ENCODE data around the gene STAG1. TPM values are rescaled to one million over a fixed set of nuclear protein-coding genes. Genes with fewer than 3 reads are reported as not detected.

Gene STAG1
- total RNA-seq, 1 experiment from 2014 or later: 43.7 TPM

- ATAC-seq (no peak), DNase-seq (ENCODE audit: low read depth, low spot score) (no peak)
- no peak for TF ChIP-seq CTCF (IDR thresholded peaks at IDR 0.05)
- TF ChIP-seq POLR2AphosphoS5 (IDR thresholded peaks at IDR 0.05; ENCODE audit: low read depth, low read length): no peak
- no peak for TF ChIP-seq REST (IDR thresholded peaks at IDR 0.05; ENCODE audit: insufficient read depth in 1 of 2, low read depth in 2 of 2, low read length in 1 of 2)
- no peak for TF ChIP-seq SIN3A (IDR thresholded peaks at IDR 0.05; ENCODE audit: borderline replicate concordance, insufficient read depth, low read depth, low read length)
- no peak for TF ChIP-seq TCF7L2 (IDR thresholded peaks at IDR 0.05; ENCODE audit: low read depth, low read length)
- intact Hi-C loops (cut with micrococcal nuclease; ENCODE audit: unreplicated experiment) (no loop called here), in situ Hi-C loops (cut with HindIII; ENCODE audit: low pct_unique_long_range_greater_than_20kb, low sequenced_read_pairs) (no loop called here)
- no peak overlapping the region for H3K27ac ChIP-seq (ENCODE audit: low read length)
- BruUV-seq (replicated peaks): no TSS peak
- H3K9me3 ChIP-seq (ENCODE audit: control insufficient read depth, insufficient read depth, low read depth, low read length): peaks cover 4% of the 10 kb centered on the region; the same call in 1 of the 2 replicates
- H3K4me1 ChIP-seq (ENCODE audit: control insufficient read depth, insufficient read depth, low read length): no peaks in the 10 kb centered on the region
- H3K27me3 ChIP-seq (ENCODE audit: control insufficient read depth, insufficient read depth, low read length): no peaks in the 10 kb centered on the region
- CTCF ChIA-PET: no interaction called here
- POLR2A ChIA-PET: no interaction called here
- H3K4me3 ChIP-seq (ENCODE audit: low read depth in 2 of 2, low read length in 2 of 2): no peak overlapping the region
- no peaks in the 10 kb centered on the region for H3K36me3 ChIP-seq (ENCODE audit: control insufficient read depth, insufficient read depth, low read length)
These were observed 289.0 kb downstream of the STAG1 start for GRCh38 chr3:136463170-136463569.

GRCh38 chr3:136457793-136458192 is 294.4 kb downstream of the STAG1 start:
- in situ Hi-C loops (cut with HindIII; ENCODE audit: low pct_unique_long_range_greater_than_20kb, low sequenced_read_pairs) (no loop called here), intact Hi-C loops (cut with micrococcal nuclease; ENCODE audit: unreplicated experiment) (no loop called here)
- no peak overlapping the region for H3K27ac ChIP-seq (ENCODE audit: low read length)
- H3K36me3 ChIP-seq (ENCODE audit: control insufficient read depth, insufficient read depth, low read length): no peaks in the 10 kb centered on the region
- no peak overlapping the region for H3K4me3 ChIP-seq (ENCODE audit: low read depth in 2 of 2, low read length in 2 of 2)
- H3K4me1 ChIP-seq (ENCODE audit: control insufficient read depth, insufficient read depth, low read length): no peaks in the 10 kb centered on the region
- no peaks in the 10 kb centered on the region for H3K27me3 ChIP-seq (ENCODE audit: control insufficient read depth, insufficient read depth, low read length)
- DNase-seq (ENCODE audit: low read depth, low spot score) (no peak), ATAC-seq (no peak)
- no TSS peak for BruUV-seq (replicated peaks)
- no peak for TF ChIP-seq TCF7L2 (IDR thresholded peaks at IDR 0.05; ENCODE audit: low read depth, low read length)
- TF ChIP-seq CTCF (IDR thresholded peaks at IDR 0.05): no peak
- TF ChIP-seq REST (IDR thresholded peaks at IDR 0.05; ENCODE audit: insufficient read depth in 1 of 2, low read depth in 2 of 2, low read length in 1 of 2): no peak
- no peak for TF ChIP-seq SIN3A (IDR thresholded peaks at IDR 0.05; ENCODE audit: borderline replicate concordance, insufficient read depth, low read depth, low read length)
- no peak for TF ChIP-seq POLR2AphosphoS5 (IDR thresholded peaks at IDR 0.05; ENCODE audit: low read depth, low read length)
- ChIA-PET POLR2A (no interaction called here), CTCF (no interaction called here)
- peaks cover 26% of the 10 kb centered on the region for H3K9me3 ChIP-seq (ENCODE audit: control insufficient read depth, insufficient read depth, low read depth, low read length)

Data from Panc1 (cell line).